ENCODE measurements around the gene FGF14. TPM values are rescaled to one million over a fixed set of nuclear protein-coding genes. Genes with fewer than 3 reads are reported as not detected.
A peak's percentile ranks its signal among the peaks of the same experiment; 100 is the strongest.
"Not testable (repeated sequence)": the region's sequence is repeated elsewhere in the genome, so short reads cannot be mapped to it uniquely, and the experiment has no call there.

FGF14 gene
- total RNA-seq, 1 experiment from 2014 or later: not detected

DNA sequence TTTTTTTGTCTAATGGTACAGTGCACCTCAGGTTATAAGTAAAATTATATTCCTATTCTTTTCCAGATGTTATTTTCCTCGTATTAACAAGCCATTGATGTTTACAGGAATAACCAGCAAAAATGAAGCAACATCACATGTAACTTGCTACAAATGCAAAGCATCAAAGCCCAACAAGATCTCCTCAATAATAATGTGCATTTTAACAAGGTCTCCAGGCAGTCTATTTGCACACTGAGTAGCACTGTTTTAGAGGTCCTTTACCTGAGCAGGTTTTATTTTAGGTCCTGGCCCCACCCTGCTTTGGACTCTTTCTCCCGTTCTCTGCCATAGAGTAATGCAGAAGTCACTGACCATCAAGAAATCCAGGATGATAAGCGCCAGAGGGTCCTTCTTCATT lies 298.4 kb downstream of the FGF14 start:
- in situ Hi-C loops (cut with HindIII; ENCODE audit: low sequenced_read_pairs): no loop called here
- no peak for DNase-seq (ENCODE audit: low spot score)

GRCh38 chr13:102100234-102100633 lies 301.6 kb downstream of the FGF14 start:
- DNase-seq (ENCODE audit: low spot score): peak; percentile 79
- in situ Hi-C loops (cut with HindIII; ENCODE audit: low sequenced_read_pairs): no loop called here

- in situ Hi-C loops (cut with HindIII; ENCODE audit: low sequenced_read_pairs): no loop called here
- DNase-seq (ENCODE audit: low spot score): peak; percentile 56
Measured at GRCh38 chr13:102097708-102098107, 304.1 kb downstream of the FGF14 start.

DNA sequence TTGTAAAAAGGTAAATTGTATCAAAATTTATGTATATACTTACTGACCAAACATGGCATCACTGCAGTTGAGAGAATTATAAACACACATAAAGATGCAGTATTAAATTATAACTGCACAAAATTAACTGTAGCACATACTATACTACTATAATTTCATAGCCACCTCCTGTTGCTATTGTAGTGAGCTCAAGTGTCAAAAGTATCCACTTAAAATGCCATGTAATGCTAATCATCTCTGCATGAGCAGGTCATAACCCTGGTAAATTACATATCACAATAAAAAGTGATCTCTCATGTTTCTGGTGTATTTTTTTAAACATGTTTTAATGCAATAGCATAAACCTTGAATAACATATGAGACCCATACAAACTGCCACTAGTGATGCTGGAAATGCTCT lies 308.6 kb downstream of the FGF14 start:
- DNase-seq (ENCODE audit: low spot score); in situ Hi-C loops (cut with HindIII; ENCODE audit: low sequenced_read_pairs): not testable (repeated sequence)

- in situ Hi-C loops (cut with HindIII; ENCODE audit: low sequenced_read_pairs): no loop called here
- no peak for DNase-seq (ENCODE audit: low spot score)
Measured at GRCh38 chr13:102091231-102091630, 310.6 kb downstream of the FGF14 start.

DNA sequence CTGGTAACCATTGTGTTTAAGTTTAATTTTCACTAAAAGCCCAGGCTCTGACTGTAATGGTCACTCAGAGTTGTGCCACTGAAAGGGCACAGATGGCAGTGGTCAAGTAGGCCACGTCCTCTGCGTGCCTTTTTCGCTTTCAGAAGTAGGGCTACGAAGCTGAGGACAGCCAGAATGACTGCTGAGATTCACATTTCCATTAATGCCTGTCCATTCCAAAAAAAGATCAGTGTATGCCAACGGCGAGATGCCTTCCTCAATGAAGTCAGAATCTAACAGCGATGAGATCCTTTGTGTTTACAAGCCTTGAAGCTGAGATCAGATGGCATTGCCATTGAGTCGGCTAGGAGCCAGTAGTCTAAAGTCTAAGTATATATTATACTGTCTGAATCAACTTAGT lies 311.3 kb downstream of the FGF14 start:
- in situ Hi-C loops (cut with HindIII; ENCODE audit: low sequenced_read_pairs): no loop called here
- peak; percentile 92 for DNase-seq (ENCODE audit: low spot score)

DNA sequence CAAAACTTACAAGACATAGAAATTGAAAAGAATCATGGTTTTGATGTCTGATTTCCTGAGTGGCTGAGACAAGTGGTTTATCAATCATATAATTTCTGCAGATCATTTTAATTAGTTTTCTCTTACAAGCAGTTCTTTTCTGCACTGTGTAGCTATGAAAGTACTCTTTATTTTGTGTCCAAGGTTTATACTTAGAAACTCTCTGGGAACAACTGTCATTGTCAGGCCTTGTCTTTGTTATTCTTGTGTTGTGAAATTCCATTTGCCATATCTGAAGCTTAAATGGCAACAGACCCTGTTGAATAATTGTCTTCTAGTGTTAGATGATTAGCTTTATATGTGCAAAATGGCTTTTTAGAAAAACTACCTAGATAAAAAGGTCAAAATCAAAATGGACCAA lies 312.1 kb downstream of the FGF14 start:
- no peak for DNase-seq (ENCODE audit: low spot score)
- in situ Hi-C loops (cut with HindIII; ENCODE audit: low sequenced_read_pairs): no loop called here

DNA sequence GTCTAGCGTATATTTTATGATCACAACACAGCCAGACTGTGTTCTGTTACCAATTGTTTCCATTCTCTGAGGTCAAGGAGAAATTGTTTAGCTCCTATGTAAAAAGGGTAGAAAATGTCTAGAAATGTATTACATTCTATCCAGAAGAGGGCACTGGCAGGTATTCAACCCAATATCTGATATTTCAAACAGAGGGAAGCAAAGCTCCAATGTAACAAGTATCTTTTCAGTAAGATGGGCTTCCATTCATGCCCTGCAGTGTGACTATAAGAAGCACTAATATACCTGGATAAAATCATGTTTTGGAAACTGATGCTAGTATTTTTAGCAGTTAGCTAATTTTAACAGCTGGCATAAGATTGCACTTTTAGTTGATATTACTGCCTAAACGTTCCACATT lies 312.7 kb downstream of the FGF14 start:
- in situ Hi-C loops (cut with HindIII; ENCODE audit: low sequenced_read_pairs): no loop called here

DNA sequence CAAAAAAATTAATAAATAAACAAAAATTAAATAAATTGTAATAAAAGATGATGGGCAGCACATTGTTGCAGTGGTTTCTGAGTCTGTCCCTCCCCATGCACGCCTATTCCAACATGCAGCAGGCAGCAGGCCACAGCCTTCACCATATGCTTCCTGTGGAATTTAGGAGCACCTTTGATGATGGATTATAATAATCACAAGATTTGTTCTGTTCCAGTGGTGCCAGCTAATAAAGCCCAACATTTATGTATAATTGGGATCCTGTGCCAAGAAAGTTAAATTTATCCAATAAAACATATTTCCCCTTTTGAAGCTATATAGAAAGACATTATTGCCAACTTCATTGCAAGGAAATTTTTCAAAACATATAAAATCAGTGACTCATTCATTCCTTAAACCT lies 328.6 kb downstream of the FGF14 start:
- no peak for DNase-seq (ENCODE audit: low spot score)
- in situ Hi-C loops (cut with HindIII; ENCODE audit: low sequenced_read_pairs): no loop called here

More for the DNA sequence above, 312.7 kb downstream of the FGF14 start:
- peak; percentile 53 for DNase-seq (ENCODE audit: low spot score)

- in situ Hi-C loops (cut with HindIII; ENCODE audit: low sequenced_read_pairs): no loop called here
- DNase-seq (ENCODE audit: low spot score): peak; percentile 54
Measured at GRCh38 chr13:102071711-102072110, 330.1 kb downstream of the FGF14 start.

- DNase-seq (ENCODE audit: low spot score); in situ Hi-C loops (cut with HindIII; ENCODE audit: low sequenced_read_pairs): not testable (repeated sequence)
Measured at GRCh38 chr13:102068323-102068722, 333.5 kb downstream of the FGF14 start.

- DNase-seq (ENCODE audit: low spot score): no peak
- in situ Hi-C loops (cut with HindIII; ENCODE audit: low sequenced_read_pairs): no loop called here
Measured at GRCh38 chr13:102055090-102055779, 346.6 kb downstream of the FGF14 start.

DNA sequence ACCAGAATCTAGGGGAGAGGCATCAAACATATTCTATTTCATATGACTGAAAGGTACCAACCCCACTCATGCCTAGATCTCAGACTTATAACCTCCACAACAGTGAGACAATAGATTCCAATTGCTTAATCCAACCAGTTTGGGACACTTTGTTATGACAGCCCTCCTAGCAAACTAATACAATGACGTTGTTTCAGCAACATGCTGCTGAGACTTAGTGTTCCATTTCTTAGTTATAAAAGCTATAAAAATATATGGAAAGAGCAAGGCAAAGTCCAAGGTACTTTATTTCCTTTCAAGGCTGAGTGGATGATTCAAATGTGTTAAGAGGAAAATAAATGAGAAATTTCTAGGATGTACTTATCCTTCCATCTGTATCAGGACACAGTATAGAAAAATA lies 352.0 kb downstream of the FGF14 start:
- in situ Hi-C loops (cut with HindIII; ENCODE audit: low sequenced_read_pairs): no loop called here
- DNase-seq (ENCODE audit: low spot score): no peak

GRCh38 chr13:102045731-102046130 lies 356.1 kb downstream of the FGF14 start:
- no peak for DNase-seq (ENCODE audit: low spot score)
- in situ Hi-C loops (cut with HindIII; ENCODE audit: low sequenced_read_pairs): no loop called here

DNA sequence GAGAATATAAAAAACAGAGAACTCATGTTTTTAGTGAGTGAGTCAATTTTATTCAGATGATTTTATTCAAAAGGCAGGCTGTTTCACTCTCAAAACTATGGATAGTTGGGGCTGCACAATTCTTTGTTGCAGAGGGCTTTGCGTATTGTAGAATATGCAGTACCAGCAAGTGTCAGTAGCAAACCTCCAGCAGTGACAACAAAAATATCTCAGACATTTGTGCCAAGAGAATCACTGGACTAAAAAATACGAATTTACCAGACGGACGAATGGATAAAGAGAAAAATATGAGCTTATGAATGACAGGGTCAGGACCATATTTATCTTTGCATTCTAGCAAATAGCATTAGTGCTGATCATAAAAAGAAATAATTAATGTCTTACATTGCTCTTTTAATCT lies 359.1 kb downstream of the FGF14 start:
- DNase-seq (ENCODE audit: low spot score): peak; percentile 93
- in situ Hi-C loops (cut with HindIII; ENCODE audit: low sequenced_read_pairs): no loop called here

DNA sequence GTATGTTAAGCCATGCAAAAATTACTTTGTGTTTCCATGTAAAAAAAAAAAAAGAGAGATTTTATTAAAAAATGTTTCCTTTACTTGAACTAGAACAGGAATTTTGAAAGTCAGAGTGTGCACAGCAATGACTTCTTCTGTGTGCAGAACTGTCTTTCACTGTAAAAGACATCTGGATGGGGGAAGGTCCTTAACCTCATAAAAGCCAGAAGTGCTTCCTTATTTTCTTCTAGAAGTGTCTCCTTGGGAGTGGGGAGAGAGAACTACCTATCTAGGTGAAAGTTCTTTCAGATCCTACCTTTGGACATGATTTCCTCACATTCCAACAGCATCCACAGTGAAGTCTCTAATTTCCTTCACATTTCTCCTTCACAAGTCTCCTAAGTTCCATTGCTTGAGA lies 360.3 kb downstream of the FGF14 start:
- DNase-seq (ENCODE audit: low spot score): no peak
- in situ Hi-C loops (cut with HindIII; ENCODE audit: low sequenced_read_pairs): no loop called here

- DNase-seq (ENCODE audit: low spot score): no peak
- in situ Hi-C loops (cut with HindIII; ENCODE audit: low sequenced_read_pairs): no loop called here
Measured at GRCh38 chr13:102040812-102041211, 361.0 kb downstream of the FGF14 start.

DNA sequence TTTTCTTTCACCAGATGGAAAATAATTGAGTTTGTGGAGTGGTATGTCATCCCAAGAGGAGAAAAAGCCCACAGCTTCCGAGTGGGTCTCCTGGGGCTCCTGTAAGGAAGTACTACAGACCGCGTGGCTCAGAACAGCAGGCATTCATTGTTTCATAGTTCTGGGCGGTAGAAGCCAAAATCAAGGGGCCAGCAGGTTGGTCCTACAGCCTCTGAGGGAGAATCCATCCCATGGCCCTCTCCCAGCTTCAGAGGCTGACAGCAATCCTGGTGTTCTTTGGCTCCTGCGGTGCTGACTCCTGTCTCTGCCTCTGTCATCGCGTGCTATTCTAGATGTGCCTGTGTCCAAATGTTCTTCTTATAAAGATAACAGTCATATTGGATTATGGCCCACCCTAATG lies 362.6 kb downstream of the FGF14 start:
- in situ Hi-C loops (cut with HindIII; ENCODE audit: low sequenced_read_pairs): no loop called here
- peak; percentile 66 for DNase-seq (ENCODE audit: low spot score)

- in situ Hi-C loops (cut with HindIII; ENCODE audit: low sequenced_read_pairs): no loop called here
- DNase-seq (ENCODE audit: low spot score): no peak
Measured at GRCh38 chr13:102038787-102039186, 363.1 kb downstream of the FGF14 start.

DNA sequence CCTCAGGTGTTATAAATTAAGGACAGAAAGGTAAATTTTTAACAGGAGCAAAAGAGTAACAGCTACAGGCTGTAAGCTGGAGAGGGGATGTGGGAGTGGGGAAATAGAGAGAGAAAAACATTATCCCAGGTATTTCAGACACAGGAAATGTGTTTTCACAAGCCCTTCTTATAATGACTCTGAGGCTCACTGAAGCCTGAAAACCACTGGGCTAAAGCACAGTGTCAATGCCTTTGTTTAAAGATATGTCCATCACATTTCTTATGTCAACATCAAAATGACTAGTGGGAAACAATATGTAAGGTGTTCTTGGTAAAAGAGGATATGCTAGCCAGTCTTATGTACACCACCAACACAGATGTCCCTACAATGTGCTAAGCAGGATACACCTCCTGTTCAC lies 365.9 kb downstream of the FGF14 start:
- no peak for DNase-seq (ENCODE audit: low spot score)
- in situ Hi-C loops (cut with HindIII; ENCODE audit: low sequenced_read_pairs): no loop called here

DNA sequence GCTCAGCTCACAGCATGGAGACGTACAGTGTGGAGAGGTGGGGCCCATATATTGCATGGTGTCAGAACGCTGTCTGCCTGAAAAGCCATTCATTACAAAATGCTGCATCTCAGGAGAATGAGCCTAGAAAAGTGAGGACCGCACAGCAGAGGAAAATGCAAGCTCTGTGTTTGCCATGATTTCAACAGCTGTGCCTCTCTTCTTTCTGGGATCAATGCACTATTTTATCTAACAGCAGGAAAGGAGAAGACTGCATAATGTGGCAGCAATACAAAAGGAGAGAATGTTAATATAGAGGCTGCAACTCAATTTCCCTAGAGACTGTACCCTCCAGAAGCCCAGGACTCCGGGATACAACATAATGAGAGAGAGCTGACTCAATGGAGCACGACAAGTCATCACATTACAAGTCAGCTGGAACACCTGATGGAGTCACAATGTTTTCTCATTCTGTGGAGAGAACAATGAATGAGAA lies 368.0 kb downstream of the FGF14 start:
- in situ Hi-C loops (cut with HindIII; ENCODE audit: low sequenced_read_pairs): no loop called here
- peak; percentile 56 for DNase-seq (ENCODE audit: low spot score)

All from G401 (cell line).